ENCODE measurements around the gene RTKN. TPM values are rescaled to one million over a fixed set of nuclear protein-coding genes. Genes with fewer than 3 reads are reported as not detected.

The RTKN gene
- total and polyA plus RNA-seq, 10 of the 15 experiments (the other 5 are each of a cell fraction or from before 2014, with no cell fraction given): 0.50 to 12.3 (median 5.4) TPM

- TF ChIP-seq CUX1 (IDR thresholded peaks at IDR 0.05; ENCODE audit: insufficient replicate concordance, low read depth, low read length): no peak
- no peak for TF ChIP-seq NR2C1 (IDR thresholded peaks at IDR 0.05)
- TF ChIP-seq DPF2 (IDR thresholded peaks at IDR 0.05): peak; percentile 40; the same call in 1 of the 2 replicates
- TF ChIP-seq ZNF24 (IDR thresholded peaks at IDR 0.05): no peak
- no peak for TF ChIP-seq PML (IDR thresholded peaks at IDR 0.05; ENCODE audit: low read length)
Measured at GRCh38 chr2:74406035-74406434, 35.7 kb downstream of the RTKN start (continued).

DNA sequence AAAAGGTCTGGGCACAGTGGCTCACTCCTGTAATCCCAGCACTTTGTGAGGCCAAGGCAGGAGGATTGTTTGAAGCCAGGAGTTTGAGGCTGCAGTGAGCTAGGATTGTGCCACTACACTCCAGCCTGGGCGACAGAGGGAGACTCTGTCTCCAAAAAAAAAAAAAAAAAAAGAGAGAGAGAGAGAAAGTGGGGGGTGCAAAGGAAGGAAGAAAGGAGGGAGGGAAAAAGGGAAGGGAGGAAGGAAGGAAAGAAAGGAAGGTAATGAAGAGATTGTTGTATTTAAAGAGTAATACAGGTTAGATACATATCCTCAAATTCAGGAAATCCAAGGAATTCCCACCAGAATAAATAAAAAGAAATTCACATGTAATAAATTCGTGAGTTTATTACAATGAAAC, 39.8 kb downstream of the RTKN start:
- intact Hi-C loops (cut with micrococcal nuclease; ENCODE audit: unreplicated experiment) (loop anchor here (5.0 kb wide), 1 partner anchor 185 kb away; no protein-coding TSS in a partner anchor), in situ Hi-C loops (cut with MboI) (no loop called here)
- ATAC-seq (no peak), DNase-seq (ENCODE audit: low read depth, low spot score) (no peak), FAIRE-seq (no peak)
- Histone ChIP-seq H2AFZ (ENCODE audit: control insufficient read depth, low read depth, low read length) (no peak overlapping the region), H3K27me3 (replicated peaks in 1 of 2; ENCODE audit: control insufficient read depth in 2 of 2, insufficient read depth in 2 of 2, low read length in 1 of 2) (no peaks in the 10 kb centered on the region), H3K79me2 (ENCODE audit: control insufficient read depth, insufficient read depth, low read length) (no peaks in the 10 kb centered on the region), H3K9me3 (replicated peaks; ENCODE audit: control insufficient read depth, insufficient read depth, low read length) (no peaks in the 10 kb centered on the region), H3K4me1 (ENCODE audit: control insufficient read depth, insufficient read depth, low read length) (peaks cover 5% of the 10 kb centered on the region; the same call in 1 of the 2 replicates), H3K9ac (ENCODE audit: control insufficient read depth, insufficient read depth, low read length) (no peak overlapping the region), H3K4me3 (no peak overlapping the region), H4K20me1 (ENCODE audit: control insufficient read depth, insufficient read depth) (no peaks in the 10 kb centered on the region), H3K4me2 (ENCODE audit: control insufficient read depth, insufficient read depth) (no peak overlapping the region), H3K36me3 (ENCODE audit: control insufficient read depth in 2 of 2, insufficient read depth in 2 of 2, low read length in 1 of 2) (no peaks in the 10 kb centered on the region), H3K27ac (ENCODE audit: control insufficient read depth, insufficient read depth) (no peak overlapping the region)
- ChIA-PET CTCF (interaction anchor here (0.6 to 3.5 kb wide), 13 partner anchors 11 to 574 kb away, joined by 3 to 37 read pairs (median 4); no protein-coding TSS in a partner anchor), SMC1A (ENCODE audit: uncharacterized antibody, unreplicated experiment) (interaction anchor here (0.6 to 3.2 kb wide), 10 partner anchors 8 to 578 kb away, joined by 3 to 16 read pairs (median 3); no protein-coding TSS in a partner anchor), RAD21 (ENCODE audit: unreplicated experiment) (interaction anchor here (1.1 to 3.3 kb wide), 6 partner anchors 11 to 578 kb away, joined by 3 to 13 read pairs (median 5); no protein-coding TSS in a partner anchor), POLR2A (interaction anchor here (0.6 kb wide), 1 partner anchor 11 kb away, joined by 3 read pairs; no protein-coding TSS in a partner anchor)
- no TSS peak for BruUV-seq (replicated peaks)
- WGBS (ENCODE audit: insufficient coverage, insufficient replicate concordance, low lambda C conversion rate, missing lambda C conversion rate): 0% methylated on average over 1 of the region's 2 CpGs
- TF ChIP-seq MYB (IDR thresholded peaks at IDR 0.05; ENCODE audit: borderline replicate concordance, low read depth, low read length): no peak
- no peak for TF ChIP-seq MEF2B (IDR thresholded peaks at IDR 0.05; ENCODE audit: partially characterized antibody, poor library complexity, severe bottlenecking)
- no peak for TF ChIP-seq KLF5 (IDR thresholded peaks at IDR 0.05; ENCODE audit: partially characterized antibody)
- no peak for TF ChIP-seq SUZ12 (IDR thresholded peaks at IDR 0.05; ENCODE audit: unreplicated experiment)
